Measurements from ENCODE around the gene SPRING1.

Gene SPRING1

GRCh38 chr12:116739381-116739887, 1.6 kb upstream of the SPRING1 start:
- no peak for DNase-seq (ENCODE audit: low read depth)
- TF ChIP-seq, protein P1, sequence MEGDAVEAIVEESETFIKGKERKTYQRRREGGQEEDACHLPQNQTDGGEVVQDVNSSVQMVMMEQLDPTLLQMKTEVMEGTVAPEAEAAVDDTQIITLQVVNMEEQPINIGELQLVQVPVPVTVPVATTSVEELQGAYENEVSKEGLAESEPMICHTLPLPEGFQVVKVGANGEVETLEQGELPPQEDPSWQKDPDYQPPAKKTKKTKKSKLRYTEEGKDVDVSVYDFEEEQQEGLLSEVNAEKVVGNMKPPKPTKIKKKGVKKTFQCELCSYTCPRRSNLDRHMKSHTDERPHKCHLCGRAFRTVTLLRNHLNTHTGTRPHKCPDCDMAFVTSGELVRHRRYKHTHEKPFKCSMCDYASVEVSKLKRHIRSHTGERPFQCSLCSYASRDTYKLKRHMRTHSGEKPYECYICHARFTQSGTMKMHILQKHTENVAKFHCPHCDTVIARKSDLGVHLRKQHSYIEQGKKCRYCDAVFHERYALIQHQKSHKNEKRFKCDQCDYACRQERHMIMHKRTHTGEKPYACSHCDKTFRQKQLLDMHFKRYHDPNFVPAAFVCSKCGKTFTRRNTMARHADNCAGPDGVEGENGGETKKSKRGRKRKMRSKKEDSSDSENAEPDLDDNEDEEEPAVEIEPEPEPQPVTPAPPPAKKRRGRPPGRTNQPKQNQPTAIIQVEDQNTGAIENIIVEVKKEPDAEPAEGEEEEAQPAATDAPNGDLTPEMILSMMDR (IDR thresholded peaks at IDR 0.05; ENCODE audit: insufficient read depth, low read depth, low read length, missing control alignments): no peak
- no peak overlapping the region for H3K4me3 ChIP-seq (ENCODE audit: low read depth, low read length)

DNA sequence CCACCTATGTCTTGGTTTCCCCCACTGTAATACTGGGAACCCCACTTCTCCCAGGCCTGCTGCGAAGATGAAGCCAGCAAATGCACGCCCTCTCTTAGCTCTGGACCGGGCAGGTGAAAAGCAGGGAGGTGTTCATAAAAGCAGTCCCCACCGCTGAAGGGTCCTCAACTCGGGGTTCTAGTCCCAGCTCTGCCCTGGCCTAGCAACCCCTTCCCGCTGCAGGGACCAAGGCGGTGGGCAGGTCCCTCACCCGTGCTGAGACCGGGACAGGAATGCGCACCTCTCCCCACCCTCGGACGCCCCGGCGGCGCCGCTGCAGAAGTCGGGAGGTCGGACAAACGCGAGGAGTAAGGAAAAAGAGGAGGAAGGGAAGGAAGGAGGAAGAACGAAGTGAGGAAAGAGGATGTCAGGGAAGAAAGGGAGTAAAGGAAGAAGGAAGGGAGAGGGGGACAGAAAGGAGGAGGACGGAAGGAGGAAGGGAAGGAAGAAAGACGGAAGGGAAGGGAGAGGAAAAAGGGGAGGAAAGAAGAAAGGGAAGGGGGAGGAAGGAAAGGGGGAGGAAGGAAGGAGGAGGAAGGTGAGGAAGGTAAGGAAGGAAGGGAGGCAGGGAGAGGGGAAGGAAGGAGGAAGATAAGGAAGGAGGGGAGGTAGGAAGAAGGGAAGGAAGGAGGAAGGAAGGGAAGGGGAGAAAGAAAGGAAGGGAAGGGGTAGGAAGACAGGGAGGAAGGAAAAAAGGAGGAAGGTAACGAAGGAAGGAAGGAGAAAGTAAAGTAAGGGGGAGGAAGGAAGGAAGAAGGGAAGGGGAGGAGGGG, 701 bp downstream of the SPRING1 start:
- TF ChIP-seq, protein P1 (IDR thresholded peaks at IDR 0.05; ENCODE audit: insufficient read depth, low read depth, low read length, missing control alignments): no peak
- DNase-seq (ENCODE audit: low read depth): peak; percentile 5

DNA sequence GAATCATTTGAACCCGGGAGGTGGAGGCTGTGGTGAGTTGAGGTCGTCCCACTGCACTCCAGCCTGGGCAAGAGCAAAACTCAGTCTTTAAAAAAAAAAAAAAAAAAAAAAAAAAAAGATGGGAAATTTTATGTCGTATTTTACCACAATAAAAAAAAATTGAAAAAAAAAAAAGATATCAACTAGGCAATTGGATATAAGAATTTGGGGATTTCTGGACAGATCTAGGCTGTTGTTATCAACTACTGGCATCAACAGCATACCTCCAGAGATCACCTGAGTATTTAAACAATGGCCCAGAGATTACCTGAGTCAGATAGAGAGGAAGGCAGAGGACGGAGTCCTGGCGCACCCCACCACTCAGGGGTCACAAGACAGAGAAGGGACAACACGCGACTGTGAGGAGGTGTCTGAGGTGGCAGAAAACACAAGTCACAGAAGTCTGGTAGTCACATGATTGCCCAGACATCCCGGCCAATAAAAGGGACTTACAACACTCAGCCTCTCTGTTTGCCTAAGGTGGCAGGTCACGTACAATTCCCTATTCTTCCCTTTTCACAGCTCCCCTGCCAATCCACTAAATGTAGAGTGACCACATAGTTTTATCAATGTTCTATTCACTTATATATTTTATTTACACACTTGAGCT, 1.8 kb downstream of the SPRING1 start:
- DNase-seq (ENCODE audit: low read depth): peak; percentile 7
- H3K4me3 ChIP-seq (ENCODE audit: low read depth, low read length): peak overlapping the region; percentile 66
- TF ChIP-seq, protein P1 (IDR thresholded peaks at IDR 0.05; ENCODE audit: insufficient read depth, low read depth, low read length, missing control alignments): no peak

More for the DNA sequence above, 701 bp downstream of the SPRING1 start:
- H3K4me3 ChIP-seq (ENCODE audit: low read depth, low read length): peak overlapping the region; percentile 66

DNA sequence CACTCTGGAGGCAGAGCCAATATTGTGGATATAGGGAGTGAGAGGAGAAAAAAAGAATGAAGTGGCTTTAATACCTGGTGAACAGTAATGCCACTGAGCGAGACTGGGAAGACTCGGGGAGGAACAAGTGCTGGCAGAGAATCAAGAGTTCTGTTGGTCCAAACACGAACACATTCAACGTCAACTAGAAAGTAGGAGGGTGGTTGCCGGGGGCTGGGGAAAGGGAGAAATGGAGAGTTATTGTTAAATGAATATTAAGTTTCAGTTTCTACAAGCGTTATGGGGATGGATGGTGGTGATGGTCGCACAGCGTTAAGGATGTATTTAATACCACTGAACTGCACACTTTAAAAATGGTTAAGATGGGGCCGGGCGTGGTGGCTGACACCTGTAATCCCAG, 2.8 kb downstream of the SPRING1 start:
- no peak overlapping the region for H3K4me3 ChIP-seq (ENCODE audit: low read depth, low read length)
- TF ChIP-seq, protein P1 (IDR thresholded peaks at IDR 0.05; ENCODE audit: insufficient read depth, low read depth, low read length, missing control alignments): no peak
- no peak for DNase-seq (ENCODE audit: low read depth)

GRCh38 chr12:116734156-116734768, 3.6 kb downstream of the SPRING1 start:
- H3K4me3 ChIP-seq (ENCODE audit: low read depth, low read length): no peak overlapping the region
- DNase-seq (ENCODE audit: low read depth): no peak
- TF ChIP-seq, protein P1 (IDR thresholded peaks at IDR 0.05; ENCODE audit: insufficient read depth, low read depth, low read length, missing control alignments): no peak

- H3K4me3 ChIP-seq (ENCODE audit: low read depth, low read length): no peak overlapping the region
- DNase-seq (ENCODE audit: low read depth): no peak
- TF ChIP-seq, protein P1 (IDR thresholded peaks at IDR 0.05; ENCODE audit: insufficient read depth, low read depth, low read length, missing control alignments): no peak
Measured at GRCh38 chr12:116731801-116732200, 6.1 kb downstream of the SPRING1 start.
